SKM-1 (cell line): Measurements from ENCODE around the gene MYL6B.

ENCODE experiments used
- DNase-seq: peaks from one replicate; lab custom pipeline; 2025; ENCODE audit not compliant: unreplicated experiment; lab: John Stamatoyannopoulos, UW

The MYL6B gene

DNA sequence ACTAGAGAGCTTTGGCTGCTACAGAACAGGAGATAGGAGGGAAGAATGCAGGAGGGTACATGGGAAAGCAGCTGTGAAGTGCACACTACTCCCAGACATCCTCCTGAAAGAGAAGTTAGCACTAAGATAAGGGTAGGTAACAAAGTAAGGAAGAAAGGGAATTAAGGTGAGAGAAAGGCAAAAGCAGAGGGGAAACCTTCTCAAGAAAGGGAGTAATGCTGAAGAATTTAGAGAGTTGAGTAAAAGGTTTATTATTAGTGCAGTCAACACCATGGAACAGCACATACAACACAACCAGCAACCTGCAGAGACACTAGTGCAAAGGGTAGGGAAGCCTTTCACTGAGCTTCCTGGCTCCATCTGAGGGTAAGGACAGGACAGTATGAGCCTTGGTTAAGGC is 51.9 kb downstream of the MYL6B start:
- DNase-seq = no peak

DNA sequence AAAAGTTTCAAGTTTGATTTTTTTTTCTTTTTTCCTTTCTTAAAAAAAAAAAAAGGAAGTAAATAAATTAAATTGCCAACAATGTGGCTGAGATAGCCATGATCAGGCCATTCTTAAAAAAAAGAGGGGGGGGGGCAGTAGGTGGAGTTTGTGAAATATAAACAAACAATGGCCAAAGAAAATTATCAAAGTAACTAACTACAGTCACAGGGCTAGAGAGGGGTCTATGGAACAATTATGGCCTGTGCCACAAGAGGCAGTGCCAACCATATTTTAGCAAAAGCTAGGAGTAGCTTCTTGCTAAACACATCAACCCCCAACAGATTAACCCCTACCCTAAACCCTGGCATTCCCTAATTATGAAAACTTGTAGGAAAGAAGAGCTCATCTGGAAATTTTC is 53.1 kb downstream of the MYL6B start:
- no peak for DNase-seq

DNA sequence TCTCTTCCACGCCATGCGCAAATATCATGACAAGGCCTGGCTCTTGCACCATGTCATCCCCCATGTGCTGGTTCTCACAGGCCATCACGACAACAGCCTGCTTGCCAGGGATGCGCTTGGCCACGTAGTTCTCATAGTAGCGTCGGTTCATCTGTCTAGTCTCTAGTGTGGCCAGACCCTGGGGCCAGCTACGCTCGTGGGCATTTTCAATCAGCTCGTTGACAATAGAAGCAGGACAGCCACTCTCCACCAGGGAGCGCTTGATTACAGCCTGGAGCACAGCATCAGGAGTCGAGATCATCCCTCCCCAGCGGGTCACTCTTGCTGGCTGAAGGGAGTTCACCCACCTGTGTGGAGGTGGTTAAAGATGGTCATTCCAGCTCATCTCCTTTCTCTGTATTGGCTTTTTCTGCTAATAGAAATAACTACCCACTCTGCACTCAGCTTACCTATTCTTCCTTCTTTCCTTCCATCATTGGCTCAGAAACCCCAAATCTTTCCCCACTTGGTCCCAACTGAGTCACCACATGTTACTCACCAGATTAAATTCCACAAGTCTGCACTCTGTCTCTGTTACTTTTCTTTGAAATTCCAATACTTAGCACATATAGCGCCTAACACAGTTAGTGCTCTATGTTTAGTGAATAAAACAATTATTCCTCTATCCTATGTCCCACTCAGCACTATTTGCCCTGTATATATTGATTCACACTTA is 54.2 kb downstream of the MYL6B start:
- DNase-seq = no peak
